Epithelial cell of proximal tubule (primary cell): ENCODE data around the gene SYPL1. TPM values are rescaled to one million over a fixed set of nuclear protein-coding genes. Genes with fewer than 3 reads are reported as not detected.

Experiments
- DNase-seq: peaks from one replicate; pipeline ENCODE4 v3.0.0-alpha.2; 2011; ENCODE audit warnings: low read depth
- H3K4me3 ChIP-seq: 2 replicates; pipeline ENCODE4 v1.5.1; 2011; ENCODE audit warnings: low read depth, mild to moderate bottlenecking, low read length
- CTCF ChIP-seq: conservative IDR thresholded peaks from 2 replicates; pipeline ENCODE4 v1.5.1; 2012; ENCODE audit warnings: low read depth, mild to moderate bottlenecking, low read length
- total RNA-seq: library from RNA; depleted of rRNA; stranded (reverse); fragments of >200 nt; gene quantifications from 2 replicates; pipeline ENCODE4 v1.2.3, GENCODE V29; 2015

SYPL1 gene
- total RNA-seq, 1 donor from 2014 or later, result 62.2 TPM

DNA sequence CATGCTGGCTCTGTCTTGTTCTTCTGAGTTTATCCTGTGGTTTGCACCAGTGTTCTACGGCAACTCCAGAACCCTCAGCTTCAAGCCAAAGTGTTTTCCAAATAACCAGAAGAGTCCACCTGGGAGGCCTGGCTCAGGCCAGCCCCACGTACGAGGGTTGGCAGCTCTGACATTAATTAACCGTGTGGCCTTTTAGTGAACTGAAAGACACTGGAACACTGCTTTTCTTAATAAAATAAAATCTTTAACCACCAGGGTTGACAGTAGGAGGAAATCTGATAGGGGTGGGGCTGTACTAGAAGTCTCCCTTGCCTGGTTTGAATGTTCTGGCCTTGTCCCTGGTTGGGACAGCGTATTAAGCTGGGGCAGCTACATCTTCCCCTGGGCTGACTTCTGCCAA is 64.9 kb downstream of the SYPL1 start:
- no peak for DNase-seq
- TF ChIP-seq CTCF, result no peak
- H3K4me3 ChIP-seq, result no peak overlapping the region

DNA sequence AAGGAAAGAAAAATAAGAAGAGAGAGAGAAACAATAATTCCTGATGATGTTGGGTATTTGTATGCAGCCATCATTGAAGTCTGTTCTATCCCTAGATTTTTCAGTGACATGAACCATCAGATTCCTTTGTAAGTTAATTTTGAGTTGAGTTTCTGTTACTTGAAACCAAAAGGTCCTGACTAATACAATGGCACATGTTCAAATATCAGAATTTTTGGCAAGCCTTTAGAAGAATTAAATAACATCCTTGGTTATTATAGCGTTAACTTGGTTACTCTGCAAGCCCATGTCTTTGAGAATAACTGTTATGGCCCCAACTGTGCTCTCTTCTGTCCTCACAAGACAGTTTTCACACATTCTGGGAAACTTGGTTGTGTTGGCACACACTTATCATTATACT is 66.5 kb downstream of the SYPL1 start:
- H3K4me3 ChIP-seq, result no peak overlapping the region
- no peak for TF ChIP-seq CTCF
- no peak for DNase-seq

- no peak overlapping the region for H3K4me3 ChIP-seq
- no peak for TF ChIP-seq CTCF
- no peak for DNase-seq
These were observed 67.0 kb downstream of the SYPL1 start for GRCh38 chr7:106045139-106045538.

- no peak for TF ChIP-seq CTCF
- no peak for DNase-seq
- H3K4me3 ChIP-seq, result no peak overlapping the region
These were observed 69.9 kb downstream of the SYPL1 start for GRCh38 chr7:106042196-106042611.

DNA sequence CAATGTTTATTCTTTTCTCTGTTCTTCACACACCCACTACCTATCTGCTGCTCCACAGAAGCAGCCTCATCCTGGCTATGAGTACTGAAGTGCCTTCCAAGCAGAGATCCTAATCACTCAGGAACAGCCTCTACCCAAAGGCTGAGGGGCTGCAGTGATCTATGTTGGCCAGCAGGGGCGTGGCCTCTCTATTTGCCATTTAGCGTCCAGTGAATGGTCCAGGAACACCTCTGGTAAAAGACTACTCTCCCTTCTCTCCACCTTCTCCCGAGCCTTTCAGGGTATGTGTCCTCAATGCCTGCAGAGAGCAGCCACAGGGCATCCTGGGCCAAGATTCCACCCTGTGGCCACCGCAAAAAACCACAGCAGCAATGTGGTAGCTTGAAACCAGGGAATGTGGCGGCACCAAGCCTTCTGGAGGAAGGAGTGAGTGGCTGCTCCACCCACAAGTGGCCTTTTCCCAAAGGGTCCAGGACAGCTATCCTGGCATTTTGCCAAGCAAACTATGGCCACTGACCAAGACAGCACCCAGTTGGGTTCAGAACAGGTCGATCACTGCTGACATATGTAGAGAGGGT is 70.9 kb downstream of the SYPL1 start:
- DNase-seq, result no peak
- peak; percentile 80 for TF ChIP-seq CTCF
- no peak overlapping the region for H3K4me3 ChIP-seq

Other genes with a start within 250 kb of the SYPL1 start
- gene ATXN7L1, start 235.7 kb downstream of the SYPL1 start, total RNA-seq, result 2.3 and 4.0 TPM in 2 replicates
- 0.17 and 0.80 TPM in 2 replicates for gene CDHR3, start 149.0 kb downstream of the SYPL1 start, total RNA-seq
- 81.0 and 89.7 TPM in 2 replicates for gene NAMPT, start 172.7 kb upstream of the SYPL1 start, total RNA-seq